T-cell (primary cell): Measurements from ENCODE around the gene DYNC1LI1. TPM values are rescaled to one million over a fixed set of nuclear protein-coding genes. Genes with fewer than 3 reads are reported as not detected.
"Not testable (repeated sequence)": the region's sequence is repeated elsewhere in the genome, so short reads cannot be mapped to it uniquely, and the experiment has no call there.

ENCODE experiments used
- ATAC-seq, 4 experiments: fragments of 200-7000 bp in 3 of 4; fragments of 150-1000 bp in 1 of 4; cut with Tn5 transposase; replicated peaks in 1 of 4; 1 replicate in 3 of 4; 2 replicates in 1 of 4; pipeline ENCODE4 v1.10.0; 2021; ENCODE audit warnings: moderate library complexity in 3 of 4, mild to moderate bottlenecking in 2 of 4, moderate number of reproducible peaks in 1 of 4
- CTCF ChIA-PET, 2 donors: fragments of 300-600 bp; sonication (Branson Sonifier 250); formaldehyde crosslinking; loops; one replicate each; lab custom pipeline; 2022; ENCODE audit warnings: antibody characterized with exemption in 2 of 2; lab: Charles Lee
- POLR2A ChIA-PET, 2 donors: fragments of 300-600 bp; sonication (Branson Sonifier 250); formaldehyde crosslinking; loops; one replicate each; lab custom pipeline; 2022; ENCODE audit warnings: antibody characterized with exemption in 2 of 2; lab: Charles Lee
- DNase-seq, 35 experiments: peaks; one replicate each; pipeline versions ENCODE4 v3.0.0 to v3.0.0-alpha.2; 2013 to 2023
- H3K27ac ChIP-seq: one replicate; pipeline ENCODE4 v1.5.1; 2013; ENCODE audit warnings: low read length
- H3K27me3 ChIP-seq, 2 experiments: replicated peaks in 1 of 2; 1 replicate in 1 of 2; 2 replicates in 1 of 2; pipeline versions ENCODE4 v1.6.1 to v1.7.0; 2013; ENCODE audit warnings: low read length in 1 of 2, mixed read lengths in 1 of 2; ENCODE audit not compliant: control insufficient read depth in 2 of 2, insufficient read depth in 2 of 2; ENCODE audit errors: extremely low read depth in 1 of 2
- H3K36me3 ChIP-seq, 2 donors: 1 replicate in 1 of 2; 2 replicates in 1 of 2; pipeline versions ENCODE4 v1.6.1 to v1.7.0; 2013; ENCODE audit warnings: low read length in 1 of 2; ENCODE audit not compliant: control insufficient read depth in 2 of 2, insufficient read depth in 1 of 2; ENCODE audit errors: extremely low read depth in 1 of 2
- H3K4me1 ChIP-seq, 2 experiments: 1 replicate in 1 of 2; 2 replicates in 1 of 2; pipeline versions ENCODE4 v1.6.1 to v1.7.0; 2013; ENCODE audit warnings: low read length in 2 of 2, mixed read lengths in 1 of 2; ENCODE audit not compliant: insufficient read depth in 2 of 2, control insufficient read depth in 1 of 2; ENCODE audit errors: extremely low read depth in 1 of 2
- H3K4me3 ChIP-seq, 2 donors: 1 replicate in 1 of 2; 2 replicates in 1 of 2; pipeline versions ENCODE4 v1.5.1 to v1.7.0; 2013; ENCODE audit warnings: mild to moderate bottlenecking in 2 of 2, low read length in 1 of 2, moderate library complexity in 1 of 2; ENCODE audit not compliant: control insufficient read depth in 1 of 2; ENCODE audit errors: extremely low read depth in 1 of 2
- H3K9me3 ChIP-seq: 2 replicates; pipeline ENCODE4 v1.7.0; 2013
- H3K27ac Mint-ChIP-seq, 2 donors: one replicate each; pipeline ENCODE4 v1.8.0; 2020 to 2021; ENCODE audit warnings: mild to moderate bottlenecking in 2 of 2, mixed read lengths in 2 of 2
- H3K27me3 Mint-ChIP-seq, 2 donors: one replicate each; pipeline ENCODE4 v1.8.0; 2021 to 2022; ENCODE audit warnings: mixed read lengths in 2 of 2
- H3K36me3 Mint-ChIP-seq: one replicate; pipeline ENCODE4 v1.8.0; 2021; ENCODE audit warnings: mixed read lengths
- H3K4me1 Mint-ChIP-seq, 3 donors: one replicate each; pipeline ENCODE4 v1.8.0; 2020 to 2022; ENCODE audit warnings: mixed read lengths in 3 of 3, mild to moderate bottlenecking in 1 of 3
- H3K4me3 Mint-ChIP-seq, 3 donors: one replicate each; pipeline ENCODE4 v1.8.0; 2020 to 2022; ENCODE audit warnings: mild to moderate bottlenecking in 3 of 3, mixed read lengths in 3 of 3, moderate library complexity in 3 of 3
- H3K9me3 Mint-ChIP-seq, 3 donors: one replicate each; pipeline ENCODE4 v1.8.0; 2020 to 2022; ENCODE audit warnings: mixed read lengths in 3 of 3
- WGBS: methylation state at CpG from one replicate; pipeline ENCODE4 v1.1.5; 2013; ENCODE audit warnings: missing lambda C conversion rate; ENCODE audit not compliant: insufficient coverage; 5-methylcytosine and 5-hydroxymethylcytosine counted together
- total RNA-seq, 35 experiments: library from RNA in 6 of 35; stranded (reverse) in 6 of 35; fragments of 120-200 nt in 1 of 35; gene quantifications; one replicate each; pipeline versions ENCODE4 v1.2.1 to v1.2.4 and lab custom pipeline; 2013 to 2026

Gene DYNC1LI1
- total RNA-seq, 5 donors from 2014 or later (not counting 1 experiment from before 2014, with no cell fraction given) = 24.7 to 32.6 (median 28.2) TPM

GRCh38 chr3:32592011-32592410, 21.4 kb upstream of the DYNC1LI1 start:
- Mint-ChIP-seq H3K27me3 (peaks cover 4 to 10% of the 10 kb centered on the region in 2 donors), H3K9me3 (no peaks in the 10 kb centered on the region), H3K36me3 (no peaks in the 10 kb centered on the region), H3K4me3 (no peak overlapping the region), H3K27ac (no peak overlapping the region), H3K4me1 (peaks cover 0 to 2% (median 0%) of the 10 kb centered on the region in 3 donors)
- Histone ChIP-seq H3K4me1 (no peaks in the 10 kb centered on the region), H3K27ac (no peak overlapping the region), H3K4me3 (no peak overlapping the region), H3K9me3 (no peaks in the 10 kb centered on the region), H3K36me3 (no peaks in the 10 kb centered on the region), H3K27me3 (peaks cover 0 to 14% of the 10 kb centered on the region in 2 experiments)
- ChIA-PET POLR2A (no interaction called here), CTCF (interaction anchor here in 1 of 2 donors (0.7 kb wide), 1 partner anchor 82 kb away, joined by 3 read pairs; no protein-coding TSS in a partner anchor)
- no CpG with 5 or more reads among the region's 2 CpGs for WGBS
- DNase-seq (no peak), ATAC-seq (no peak)

GRCh38 chr3:32591186-32591585, 20.5 kb upstream of the DYNC1LI1 start:
- Mint-ChIP-seq H3K4me1 (peaks cover 0 to 2% (median 0%) of the 10 kb centered on the region in 3 donors), H3K27ac (no peak overlapping the region), H3K4me3 (no peak overlapping the region), H3K36me3 (no peaks in the 10 kb centered on the region), H3K9me3 (no peaks in the 10 kb centered on the region), H3K27me3 (peaks cover 4 to 8% of the 10 kb centered on the region in 2 donors)
- WGBS = 93% methylated on average over 3 of the region's 4 CpGs
- ChIA-PET CTCF (no interaction called here), POLR2A (no interaction called here)
- H3K4me1 ChIP-seq = no peaks in the 10 kb centered on the region
- no peak for ATAC-seq
- no peak for DNase-seq
- H3K27me3 ChIP-seq = peaks cover 0 to 10% of the 10 kb centered on the region in 2 experiments
- H3K4me3 ChIP-seq = no peak overlapping the region
- H3K36me3 ChIP-seq = no peaks in the 10 kb centered on the region
- H3K27ac ChIP-seq = no peak overlapping the region
- H3K9me3 ChIP-seq = no peaks in the 10 kb centered on the region

GRCh38 chr3:32586356-32586755, 15.7 kb upstream of the DYNC1LI1 start:
- Mint-ChIP-seq H3K9me3 (no peaks in the 10 kb centered on the region), H3K4me3 (no peak overlapping the region), H3K27me3 (peaks cover 0 to 4% of the 10 kb centered on the region in 2 donors), H3K4me1 (no peaks in the 10 kb centered on the region), H3K36me3 (no peaks in the 10 kb centered on the region), H3K27ac (no peak overlapping the region)
- ATAC-seq = no peak
- Histone ChIP-seq H3K36me3 (no peaks in the 10 kb centered on the region), H3K27me3 (peaks cover 0 to 7% of the 10 kb centered on the region in 2 experiments), H3K4me1 (no peaks in the 10 kb centered on the region), H3K4me3 (no peak overlapping the region), H3K9me3 (no peaks in the 10 kb centered on the region), H3K27ac (no peak overlapping the region)
- CTCF ChIA-PET = interaction anchor here (0.5 to 0.7 kb wide), 2 partner anchors 45 to 343 kb away, joined by 7 to 11 read pairs; no protein-coding TSS in a partner anchor
- no peak for DNase-seq
- POLR2A ChIA-PET = no interaction called here
- WGBS = 100% methylated on average over 2 of the region's 3 CpGs

GRCh38 chr3:32584660-32585059, 14.0 kb upstream of the DYNC1LI1 start:
- Mint-ChIP-seq H3K4me3 (no peak overlapping the region), H3K4me1 (no peaks in the 10 kb centered on the region), H3K9me3 (no peaks in the 10 kb centered on the region), H3K27me3 (peaks cover 0 to 4% of the 10 kb centered on the region in 2 donors), H3K36me3 (no peaks in the 10 kb centered on the region), H3K27ac (no peak overlapping the region)
- DNase-seq (no peak), ATAC-seq (no peak)
- POLR2A ChIA-PET = no interaction called here
- Histone ChIP-seq H3K4me1 (no peaks in the 10 kb centered on the region), H3K4me3 (no peak overlapping the region), H3K36me3 (no peaks in the 10 kb centered on the region), H3K27ac (no peak overlapping the region), H3K27me3 (peaks cover 0 to 7% of the 10 kb centered on the region in 2 experiments), H3K9me3 (no peaks in the 10 kb centered on the region)
- 83% methylated on average over 1 of the region's 1 CpG for WGBS
- CTCF ChIA-PET = no interaction called here

GRCh38 chr3:32583708-32584107, 13.1 kb upstream of the DYNC1LI1 start:
- no peaks in the 10 kb centered on the region for H3K4me1 Mint-ChIP-seq
- POLR2A ChIA-PET = interaction anchor here in 1 of 2 donors (0.7 kb wide), 1 partner anchor 38 kb away, joined by 3 read pairs; no protein-coding TSS in a partner anchor

GRCh38 chr3:32578669-32579068, 8.0 kb upstream of the DYNC1LI1 start:
- H3K36me3 ChIP-seq, H3K27ac Mint-ChIP-seq, H3K27me3 Mint-ChIP-seq, H3K36me3 Mint-ChIP-seq, H3K27me3 ChIP-seq, CTCF ChIA-PET, POLR2A ChIA-PET, H3K4me3 Mint-ChIP-seq, ATAC-seq, H3K9me3 ChIP-seq, H3K27ac ChIP-seq, H3K4me3 ChIP-seq, H3K4me1 ChIP-seq, H3K9me3 Mint-ChIP-seq, DNase-seq: not testable (repeated sequence)
- peaks cover 11% of the 10 kb centered on the region in 3 donors for H3K4me1 Mint-ChIP-seq
- 95% methylated on average over 24 of the region's 31 CpGs for WGBS

More at GRCh38 chr3:32583708-32584107, 13.1 kb upstream of the DYNC1LI1 start:
- H3K4me1 ChIP-seq = no peaks in the 10 kb centered on the region
- no peak overlapping the region for H3K4me3 ChIP-seq
- no peaks in the 10 kb centered on the region for H3K9me3 ChIP-seq
- WGBS = no CpG with 5 or more reads among the region's 3 CpGs
- no peaks in the 10 kb centered on the region for H3K36me3 Mint-ChIP-seq
- no peak overlapping the region for H3K4me3 Mint-ChIP-seq
- H3K27ac Mint-ChIP-seq = no peak overlapping the region
- H3K27me3 ChIP-seq = peaks cover 0 to 7% of the 10 kb centered on the region in 2 experiments
- H3K9me3 Mint-ChIP-seq = no peaks in the 10 kb centered on the region
- DNase-seq = no peak
- H3K27ac ChIP-seq = no peak overlapping the region
- CTCF ChIA-PET = no interaction called here
- H3K27me3 Mint-ChIP-seq = peaks cover 0 to 4% of the 10 kb centered on the region in 2 donors
- H3K36me3 ChIP-seq = no peaks in the 10 kb centered on the region
- ATAC-seq = no peak
